Measurements from ENCODE around the gene ALOX15.
"Not testable (repeated sequence)": the region's sequence is repeated elsewhere in the genome, so short reads cannot be mapped to it uniquely, and the experiment has no call there.

Gene ALOX15

DNA sequence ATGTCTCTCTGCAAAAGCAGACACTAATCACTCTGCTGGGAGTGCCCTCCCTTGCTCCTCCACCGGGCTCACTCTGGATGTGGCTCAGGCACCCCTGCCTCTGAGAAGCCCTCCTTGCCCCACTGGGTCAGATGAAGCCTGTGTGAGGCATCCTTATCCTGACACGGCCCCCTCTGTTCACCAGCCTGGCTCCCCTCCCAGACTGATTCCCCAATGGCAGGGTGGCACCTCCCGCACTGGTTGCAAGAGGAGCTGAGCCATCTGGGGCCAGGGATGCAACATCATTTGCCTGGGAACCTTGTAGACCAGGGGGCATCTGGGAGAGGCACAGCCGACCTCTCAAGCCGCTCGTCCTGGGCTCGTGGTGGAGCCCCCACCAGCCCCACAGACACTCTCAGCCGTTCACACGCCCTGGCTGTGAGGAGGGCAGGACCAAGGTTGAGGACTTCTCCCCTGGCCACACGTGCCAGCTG lies 50.5 kb downstream of the ALOX15 start:
- DNase-seq: no peak

DNA sequence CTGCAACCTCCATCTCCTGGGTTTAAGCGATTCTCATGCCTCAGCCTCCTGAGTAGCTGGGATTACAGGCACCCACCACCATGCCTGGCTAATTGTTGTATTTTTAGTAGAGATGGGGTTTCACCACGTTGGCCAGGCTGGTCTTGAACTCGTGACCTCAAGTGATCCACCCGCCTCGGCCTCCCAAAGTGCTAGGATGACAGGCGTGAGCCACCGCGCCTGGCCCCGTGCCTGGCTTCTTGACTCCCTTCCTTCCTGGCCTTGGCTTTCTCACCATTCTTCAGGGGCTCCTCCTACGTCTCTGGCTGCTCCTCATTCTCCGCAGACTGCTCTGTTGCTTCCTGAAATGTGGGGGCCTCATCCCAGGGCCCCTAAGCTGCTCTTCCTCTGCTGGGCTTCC lies 51.4 kb downstream of the ALOX15 start:
- DNase-seq: not testable (repeated sequence)

DNA sequence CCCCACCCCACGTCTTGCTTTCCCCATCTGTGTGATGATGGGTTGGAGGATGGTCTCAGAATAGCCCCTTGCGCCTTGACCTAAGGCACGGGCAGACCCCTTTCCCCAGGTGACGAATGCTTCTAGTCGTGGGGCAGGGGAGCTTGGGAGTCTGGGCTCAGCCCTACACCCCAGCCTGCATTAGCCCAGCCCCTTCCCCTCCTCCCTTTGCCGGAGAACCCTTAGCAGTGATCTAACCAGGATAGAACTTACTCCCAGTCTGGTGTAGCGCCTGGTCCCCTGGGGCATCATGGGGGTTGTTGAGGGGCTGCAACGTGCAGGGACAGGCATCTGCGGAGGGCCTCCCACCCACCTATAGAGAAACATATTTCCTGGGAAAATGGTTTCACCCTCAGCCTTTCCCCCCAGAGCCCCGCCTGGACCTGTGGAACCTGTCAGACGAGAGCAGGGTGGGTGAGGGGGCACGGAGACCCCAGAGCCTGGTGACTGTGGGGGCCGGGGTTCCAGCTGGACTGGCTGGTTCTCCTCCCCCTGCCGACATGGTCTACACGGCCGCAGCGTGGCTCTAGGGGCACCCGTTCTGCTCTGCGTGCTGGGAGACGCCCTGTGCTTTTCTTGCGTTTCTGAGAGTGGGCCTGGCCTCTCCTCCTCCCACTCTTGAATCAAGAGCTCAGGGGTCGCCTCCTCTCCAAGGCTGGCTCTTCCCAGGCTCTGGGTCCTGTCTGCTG lies 52.4 kb downstream of the ALOX15 start:
- no peak for DNase-seq

DNA sequence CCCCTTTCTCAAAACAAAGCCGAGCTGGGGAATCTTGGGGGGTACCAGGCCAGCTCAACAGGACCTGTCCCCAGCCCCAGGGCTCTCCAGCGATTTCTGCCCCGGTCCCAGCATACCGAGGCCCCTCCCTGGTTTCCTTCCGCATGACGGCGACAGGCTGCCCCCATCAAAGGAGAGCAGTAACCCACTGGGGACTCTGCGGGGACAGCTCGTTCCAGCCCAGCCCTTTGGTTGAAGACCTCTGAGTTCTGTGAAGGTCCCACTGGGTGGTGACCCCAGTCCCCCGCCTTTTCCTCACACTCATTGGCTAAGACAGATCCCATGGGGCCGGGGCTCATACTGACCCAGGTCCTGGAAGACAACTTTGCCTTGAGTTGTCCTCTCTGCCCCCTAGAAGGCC lies 53.1 kb downstream of the ALOX15 start:
- DNase-seq: no peak

DNA sequence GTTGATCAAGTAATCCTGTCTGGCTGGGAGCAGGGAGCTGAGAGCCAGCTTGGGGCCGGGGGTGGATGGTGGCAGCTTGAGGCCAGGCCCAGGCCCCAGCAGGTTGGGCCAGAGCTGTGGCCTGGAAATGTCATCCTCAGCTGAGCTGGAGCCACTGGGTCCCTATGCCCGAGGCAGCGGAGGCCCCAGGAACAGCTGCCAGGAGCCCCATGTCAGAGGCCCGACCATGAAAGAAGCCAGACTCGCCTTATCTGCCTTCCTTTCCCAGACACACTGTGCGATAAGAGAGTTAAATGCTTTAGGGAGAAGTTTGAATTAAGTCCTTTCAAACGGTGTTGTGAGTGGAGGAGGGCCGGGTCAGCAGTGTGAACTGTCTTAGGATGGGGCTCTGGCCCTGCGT lies 53.7 kb downstream of the ALOX15 start:
- DNase-seq: no peak

DNA sequence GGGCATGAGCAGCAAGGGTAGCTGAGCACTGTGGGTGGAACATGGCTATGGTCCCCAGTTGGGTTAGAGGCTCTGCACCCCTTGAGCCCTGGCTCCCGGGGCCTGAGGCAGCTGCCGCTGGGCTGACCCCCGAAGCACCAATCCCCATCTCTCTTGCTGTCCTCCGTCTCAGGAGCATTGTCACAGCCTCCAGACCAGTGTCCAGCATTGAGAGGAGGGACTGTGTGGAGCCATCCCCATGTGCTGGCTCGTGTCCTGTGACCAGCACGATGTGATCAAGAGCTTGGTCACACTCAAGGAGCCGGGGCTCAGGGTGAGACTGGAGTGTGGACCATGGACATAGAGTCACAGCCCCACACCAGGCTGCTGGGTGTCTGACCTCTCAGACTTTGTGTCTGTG lies 54.3 kb downstream of the ALOX15 start:
- no peak for DNase-seq

DNA sequence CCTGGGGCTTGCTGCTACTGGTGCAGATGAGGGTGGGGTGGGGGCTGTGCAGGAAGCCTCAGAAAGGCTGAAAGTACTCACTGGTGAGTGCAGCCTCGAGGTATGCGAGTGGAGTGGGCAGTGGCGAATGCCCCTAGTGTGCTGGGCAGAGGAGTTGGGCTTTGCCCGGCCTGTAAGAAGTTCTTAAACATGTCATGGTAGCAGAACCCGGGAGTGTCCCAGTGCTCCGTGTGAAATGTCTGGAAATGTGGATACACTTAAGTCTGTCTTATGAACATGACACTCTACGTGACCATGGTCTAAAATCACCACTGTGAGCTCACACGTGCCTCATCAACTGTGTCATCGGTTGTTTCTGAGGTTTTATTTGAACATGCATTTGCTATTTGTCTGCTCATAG lies 55.4 kb downstream of the ALOX15 start:
- no peak for DNase-seq

DNA sequence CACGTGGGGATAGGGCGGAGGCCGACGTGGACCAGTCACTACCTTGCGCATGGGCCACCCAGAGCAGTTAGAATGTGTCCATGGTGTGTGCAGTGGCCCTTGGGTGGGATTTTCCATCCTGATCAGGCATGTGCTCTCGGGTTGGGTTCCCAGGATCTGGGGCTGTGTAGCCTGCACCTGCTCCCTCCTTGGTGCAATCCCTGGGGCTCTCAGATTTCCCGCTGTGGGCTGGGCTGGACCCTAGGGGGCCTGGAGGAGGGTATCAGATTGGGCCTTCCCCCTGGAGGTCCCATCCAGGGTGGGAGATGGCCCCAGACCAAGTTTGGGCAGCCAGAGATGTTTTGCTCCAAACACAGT lies 55.9 kb downstream of the ALOX15 start:
- DNase-seq: no peak

DNA sequence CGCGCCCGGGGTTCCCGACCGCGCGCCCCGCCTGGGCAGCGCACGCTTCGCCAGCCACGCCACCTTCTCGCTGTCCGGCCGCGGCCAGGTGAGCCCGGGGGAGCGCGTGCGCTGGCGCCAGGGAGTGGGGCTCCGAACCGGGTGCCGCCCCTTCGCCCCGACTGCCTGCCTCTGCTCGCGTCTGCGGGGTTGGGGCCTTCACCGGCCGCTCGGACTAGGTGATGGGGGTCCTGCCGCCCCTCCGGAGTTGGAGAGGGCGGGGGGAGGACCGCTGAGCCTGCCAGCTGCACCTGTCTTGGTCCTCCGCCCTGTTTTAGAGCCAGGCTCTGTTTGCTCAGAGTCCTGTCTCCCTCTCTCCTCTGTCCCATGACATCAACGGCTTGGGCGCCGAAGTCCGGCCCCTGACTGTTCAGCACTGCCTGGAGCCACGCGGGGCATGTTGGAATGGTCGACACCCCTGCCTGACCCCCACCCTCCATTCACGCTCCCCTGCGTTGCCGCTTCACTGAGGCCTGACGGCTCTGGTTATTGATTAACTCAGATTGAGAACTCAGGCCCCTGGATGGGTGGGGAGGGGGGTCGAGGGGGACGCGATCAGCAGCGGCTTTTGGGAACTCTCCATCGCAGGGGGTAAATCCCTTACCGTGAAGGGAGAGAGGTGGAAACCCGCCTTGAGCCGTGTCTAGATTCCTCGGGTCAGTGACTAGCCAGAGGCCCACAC lies 56.4 kb downstream of the ALOX15 start:
- DNase-seq: no peak

DNA sequence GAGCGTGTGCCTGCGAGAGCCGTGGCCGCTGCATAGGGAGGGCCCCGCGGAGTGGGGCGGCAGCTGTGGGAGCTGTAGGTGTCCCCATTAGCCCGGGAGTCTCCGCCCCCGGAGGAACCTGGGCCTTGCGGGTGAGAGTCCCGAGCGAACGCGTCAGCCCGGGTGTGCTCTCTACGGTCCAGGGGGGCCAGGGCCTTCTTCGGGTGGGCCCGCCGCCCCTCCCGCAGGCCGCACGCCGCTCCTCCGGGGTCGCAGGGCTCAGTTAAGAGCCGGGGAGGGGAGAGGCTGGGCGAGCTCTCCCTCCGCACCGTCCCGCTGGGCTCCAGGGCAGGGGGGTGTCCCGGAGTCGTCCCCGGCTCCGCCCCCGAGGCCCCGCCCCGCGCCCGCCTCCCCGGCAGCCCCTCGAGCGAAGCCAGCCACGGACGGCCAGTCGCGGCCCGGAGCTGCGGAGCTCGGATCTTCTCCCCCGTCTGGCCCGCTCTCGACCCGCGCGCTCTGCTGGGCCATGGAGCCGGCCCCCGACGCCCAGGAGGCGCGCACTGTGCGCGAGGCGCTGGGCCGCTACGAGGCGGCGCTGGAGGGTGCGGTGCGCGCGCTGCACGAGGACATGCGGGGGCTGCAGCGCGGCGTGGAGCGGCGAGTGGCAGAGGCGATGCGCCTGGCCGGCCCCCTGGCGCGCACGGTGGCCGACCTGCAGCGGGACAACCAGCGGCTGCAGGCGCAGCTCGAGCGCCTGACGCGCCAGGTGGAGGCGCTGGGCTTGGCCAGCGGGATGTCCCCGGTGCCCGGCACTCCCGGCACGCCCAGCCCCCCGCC lies 57.2 kb downstream of the ALOX15 start, which contains the start of gene SMTNL2:
Gene SMTNL2, plus strand, starts transcription at position 429 of the 816 bp plus-strand sequence. Its CDS starts 77 bp downstream, at position 506.
- DNase-seq: no peak

- no peak for DNase-seq
Observed at GRCh38 chr17:4583782-4584100, 57.7 kb downstream of the ALOX15 start.

DNA sequence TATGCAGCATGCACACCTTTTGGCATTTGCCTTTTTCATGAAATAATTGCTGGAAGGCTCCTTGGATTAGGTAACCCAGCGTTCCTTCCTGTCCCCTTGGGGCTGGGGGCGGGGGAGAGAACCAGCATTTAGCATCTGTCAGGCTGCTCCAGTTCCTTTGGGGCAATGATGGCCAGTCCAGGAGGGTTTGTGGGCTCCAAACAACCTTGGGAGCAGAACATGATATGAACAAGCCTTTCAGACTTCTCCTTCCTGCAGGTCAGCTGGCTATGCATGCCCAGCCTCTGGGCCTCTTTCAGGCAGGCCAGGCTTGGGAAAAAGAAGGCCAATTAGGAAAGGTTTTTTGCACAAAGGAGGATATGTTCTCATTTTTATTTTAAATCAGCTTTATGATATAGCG lies 58.3 kb downstream of the ALOX15 start:
- no peak for DNase-seq

DNA sequence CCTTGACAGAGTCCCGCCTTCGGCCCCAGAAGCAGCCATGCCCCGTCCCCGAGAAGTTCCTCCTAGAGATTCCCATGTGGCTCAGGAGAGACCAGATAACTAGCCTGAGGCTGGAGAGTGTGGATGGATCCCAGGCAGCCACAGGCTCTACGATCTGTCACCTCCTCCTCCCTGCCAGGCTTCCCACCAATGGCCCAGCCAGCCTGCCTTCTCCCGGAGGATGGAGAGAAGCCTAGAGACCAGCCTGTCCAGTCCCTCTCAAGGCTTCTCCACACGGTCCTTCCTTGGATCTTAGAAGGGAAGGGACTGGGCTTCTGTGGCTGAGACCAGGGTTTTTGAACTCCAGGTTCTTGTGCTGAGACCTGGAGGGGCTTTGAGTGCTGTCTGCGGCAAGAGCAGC lies 58.8 kb downstream of the ALOX15 start:
- DNase-seq: no peak

DNA sequence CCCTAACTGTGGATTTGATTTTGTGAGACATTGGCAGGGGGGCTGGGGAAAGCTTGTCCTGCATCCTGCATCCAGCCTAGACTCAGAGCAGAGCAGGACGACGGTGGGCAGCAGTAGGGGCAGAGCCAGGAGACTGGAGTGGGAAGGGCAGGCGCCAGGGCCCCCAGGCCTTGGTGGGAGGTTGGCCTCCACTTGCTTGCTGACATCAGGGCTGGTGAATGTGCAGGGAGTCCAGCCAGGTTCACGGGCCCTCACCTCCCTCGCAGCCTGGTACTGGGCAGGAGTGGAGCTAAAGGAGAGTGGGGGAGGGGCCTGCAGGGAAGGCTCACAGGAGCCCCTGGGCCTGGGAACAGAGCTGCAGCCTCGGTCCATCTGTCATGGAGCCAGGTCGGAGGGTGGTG lies 59.4 kb downstream of the ALOX15 start:
- no peak for DNase-seq
